PC-3 (cell line): ENCODE results near the gene ASCC2. TPM values are rescaled to one million over a fixed set of nuclear protein-coding genes. Genes with fewer than 3 reads are reported as not detected.

Experiments used
- ATAC-seq: fragments of 200-7000 bp; cut with Tn5 transposase; 2 replicates; pipeline ENCODE4 v1.9.1; 2020; ENCODE audit warnings: mild to moderate bottlenecking, moderate library complexity
- BruUV-seq: library from RNA; stranded (reverse); fragments of 400-500 nt; replicated peaks from 2 replicates; lab custom pipeline; 2021; lab: Mats Ljungman, UMichigan
- CTCF ChIA-PET: fragments of 300-600 bp; sonication (Branson Sonifier 250); formaldehyde crosslinking; loops from one replicate; lab custom pipeline; 2022; ENCODE audit warnings: antibody characterized with exemption; lab: Charles Lee
- POLR2A ChIA-PET: fragments of 300-600 bp; sonication (Branson Sonifier 250); formaldehyde crosslinking; loops from one replicate; lab custom pipeline; 2022; ENCODE audit warnings: antibody characterized with exemption; ENCODE audit not compliant: unreplicated experiment; lab: Charles Lee
- DNase-seq: peaks from one replicate; pipeline ENCODE4 v3.0.0-alpha.2; 2015
- H2AFZ ChIP-seq: fragments of 300-600 bp; sonication (generic); 2 replicates; pipeline ENCODE4 v1.6.0; 2016; ENCODE audit warnings: antibody characterized with exemption, low read length
- H3F3A ChIP-seq: fragments of 300-600 bp; sonication (generic); one replicate; pipeline ENCODE4 v1.6.0; 2017; ENCODE audit warnings: antibody characterized with exemption, low read length, control low read depth, mild to moderate bottlenecking; ENCODE audit not compliant: unreplicated experiment
- H3K27ac ChIP-seq: fragments of 300-600 bp; sonication (generic); 2 replicates; pipeline ENCODE4 v1.5.1; 2016; ENCODE audit warnings: mild to moderate bottlenecking, low read length
- H3K27me3 ChIP-seq: fragments of 300-600 bp; sonication (generic); 2 replicates; pipeline ENCODE4 v1.6.1; 2016; ENCODE audit warnings: low read length, mixed read lengths
- H3K36me3 ChIP-seq: fragments of 300-600 bp; sonication (generic); 2 replicates; pipeline ENCODE4 v1.6.1; 2016; ENCODE audit warnings: low read depth, mixed run types, low read length, mixed read lengths
- H3K4me1 ChIP-seq: fragments of 300-600 bp; sonication (generic); 2 replicates; pipeline ENCODE4 v1.5.1; 2016; ENCODE audit warnings: low read length; ENCODE audit not compliant: insufficient read depth
- H3K4me2 ChIP-seq: fragments of 300-600 bp; sonication (generic); 2 replicates; pipeline ENCODE4 v1.6.0; 2016; ENCODE audit warnings: low read length
- H3K4me3 ChIP-seq: fragments of 300-600 bp; sonication (generic); 2 replicates; pipeline ENCODE4 v1.5.1; 2016; ENCODE audit warnings: mild to moderate bottlenecking, low read length, mixed read lengths
- H3K79me2 ChIP-seq: fragments of 300-600 bp; sonication (generic); 2 replicates; pipeline ENCODE4 v1.6.1; 2017; ENCODE audit warnings: low read length, mixed read lengths
- H3K9ac ChIP-seq: fragments of 300-600 bp; sonication (generic); 2 replicates; pipeline ENCODE4 v1.6.0; 2016; ENCODE audit warnings: mild to moderate bottlenecking, low read length
- H3K9me2 ChIP-seq: fragments of 300-600 bp; sonication (generic); replicated peaks from 2 replicates; pipeline ENCODE4 v1.6.1; 2016; ENCODE audit warnings: mixed run types, low read length, mixed read lengths
- H3K9me3 ChIP-seq: fragments of 300-600 bp; sonication (generic); 2 replicates; pipeline ENCODE4 v1.6.1; 2016; ENCODE audit warnings: low read length, mixed read lengths
- H4K20me1 ChIP-seq: fragments of 300-600 bp; sonication (generic); 2 replicates; pipeline ENCODE4 v1.6.1; 2016; ENCODE audit warnings: low read length, mixed read lengths
- EZH2 ChIP-seq: fragments of 300-600 bp; sonication (generic); IDR thresholded peaks from one replicate; pipeline ENCODE4 v1.6.1; 2017; ENCODE audit warnings: antibody characterized with exemption, mild to moderate bottlenecking, low read length; ENCODE audit not compliant: unreplicated experiment
- EZH2phosphoT487 ChIP-seq: fragments of 300-600 bp; sonication (generic); IDR thresholded peaks from 2 replicates; pipeline ENCODE4 v1.6.1; 2018; ENCODE audit warnings: mild to moderate bottlenecking, antibody characterized with exemption, low read length, borderline replicate concordance
- intact Hi-C: fragments of 100-400 bp; cut with micrococcal nuclease; formaldehyde crosslinking; loops from 2 replicates; pipeline ENCODE4 v1.9.0; 2023
- total RNA-seq: library from RNA; depleted of rRNA; stranded (reverse); fragments of >200 nt; gene quantifications from 2 replicates; pipeline ENCODE4 v1.2.3, GENCODE V29; 2014
- TF ChIP-seq, protein P1 (sequence below): fragments of 300-600 bp; sonication (generic); conservative IDR thresholded peaks from 2 replicates; pipeline ENCODE4 v1.5.1; 2017; ENCODE audit warnings: antibody characterized with exemption, low read depth, mild to moderate bottlenecking, low read length

ASCC2 gene
- total RNA-seq, 1 experiment from 2014 or later: 37.0 TPM

GRCh38 chr22:29798318-29798717 is 39.8 kb downstream of the ASCC2 start:
- no peaks in the 10 kb centered on the region for H3K9me3 ChIP-seq
- no peak; the same call in 1 of the 2 replicates for ATAC-seq
- H3K9me2 ChIP-seq: no peaks in the 10 kb centered on the region
- H4K20me1 ChIP-seq: no peaks in the 10 kb centered on the region
- peak overlapping the region; percentile 78 for H3K4me2 ChIP-seq
- peak overlapping the region; percentile 65 for H3K9ac ChIP-seq
- POLR2A ChIA-PET: no interaction called here
- no peaks in the 10 kb centered on the region; the same call in 1 of the 2 replicates for H3K36me3 ChIP-seq
- H3K79me2 ChIP-seq: no peaks in the 10 kb centered on the region
- intact Hi-C loops: no loop called here
- no peaks in the 10 kb centered on the region for H3F3A ChIP-seq
- TF ChIP-seq EZH2phosphoT487 (no peak), EZH2 (no peak)
- TF ChIP-seq, protein P1, sequence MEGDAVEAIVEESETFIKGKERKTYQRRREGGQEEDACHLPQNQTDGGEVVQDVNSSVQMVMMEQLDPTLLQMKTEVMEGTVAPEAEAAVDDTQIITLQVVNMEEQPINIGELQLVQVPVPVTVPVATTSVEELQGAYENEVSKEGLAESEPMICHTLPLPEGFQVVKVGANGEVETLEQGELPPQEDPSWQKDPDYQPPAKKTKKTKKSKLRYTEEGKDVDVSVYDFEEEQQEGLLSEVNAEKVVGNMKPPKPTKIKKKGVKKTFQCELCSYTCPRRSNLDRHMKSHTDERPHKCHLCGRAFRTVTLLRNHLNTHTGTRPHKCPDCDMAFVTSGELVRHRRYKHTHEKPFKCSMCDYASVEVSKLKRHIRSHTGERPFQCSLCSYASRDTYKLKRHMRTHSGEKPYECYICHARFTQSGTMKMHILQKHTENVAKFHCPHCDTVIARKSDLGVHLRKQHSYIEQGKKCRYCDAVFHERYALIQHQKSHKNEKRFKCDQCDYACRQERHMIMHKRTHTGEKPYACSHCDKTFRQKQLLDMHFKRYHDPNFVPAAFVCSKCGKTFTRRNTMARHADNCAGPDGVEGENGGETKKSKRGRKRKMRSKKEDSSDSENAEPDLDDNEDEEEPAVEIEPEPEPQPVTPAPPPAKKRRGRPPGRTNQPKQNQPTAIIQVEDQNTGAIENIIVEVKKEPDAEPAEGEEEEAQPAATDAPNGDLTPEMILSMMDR: no peak
- CTCF ChIA-PET: no interaction called here
- H3K4me1 ChIP-seq: peaks cover 23% of the 10 kb centered on the region
- peak; percentile 9 for DNase-seq
- no peaks in the 10 kb centered on the region for H3K27me3 ChIP-seq
- H2AFZ ChIP-seq: no peak overlapping the region
- H3K4me3 ChIP-seq: no peak overlapping the region
- peak overlapping the region; percentile 96 for H3K27ac ChIP-seq
- BruUV-seq: no TSS peak

DNA sequence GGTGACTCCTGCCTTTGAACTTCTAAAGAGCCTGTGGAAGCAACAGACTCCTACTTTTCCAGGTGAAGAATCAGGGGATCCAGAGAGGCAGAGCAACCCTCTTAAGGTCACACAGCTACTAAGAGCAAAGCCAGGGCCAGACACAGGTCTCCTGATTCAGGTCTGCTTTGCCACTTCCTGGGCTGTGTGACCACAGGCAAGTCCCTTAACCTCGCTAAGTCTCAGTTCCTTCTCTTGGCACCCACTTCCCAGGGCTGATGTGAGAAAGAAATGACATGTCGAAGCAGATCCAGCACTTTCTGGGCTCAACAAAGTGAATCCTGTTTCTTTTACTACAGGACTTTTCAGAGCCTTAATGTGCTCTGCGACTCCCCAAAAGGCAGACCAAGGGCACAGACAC is 40.7 kb downstream of the ASCC2 start:
- Histone ChIP-seq H3K4me1 (peaks cover 23% of the 10 kb centered on the region), H3K36me3 (no peaks in the 10 kb centered on the region; the same call in 1 of the 2 replicates), H3K79me2 (no peaks in the 10 kb centered on the region), H3K4me2 (no peak overlapping the region), H3F3A (no peaks in the 10 kb centered on the region), H3K4me3 (no peak overlapping the region), H3K9ac (no peak overlapping the region), H3K27me3 (no peaks in the 10 kb centered on the region), H4K20me1 (no peaks in the 10 kb centered on the region), H3K27ac (no peak overlapping the region), H3K9me2 (no peaks in the 10 kb centered on the region), H2AFZ (no peak overlapping the region), H3K9me3 (no peaks in the 10 kb centered on the region)
- no TSS peak for BruUV-seq
- DNase-seq (no peak), ATAC-seq (no peak)
- intact Hi-C loops: no loop called here
- TF ChIP-seq EZH2phosphoT487 (no peak), EZH2 (no peak)
- TF ChIP-seq, protein P1: no peak
- ChIA-PET CTCF (no interaction called here), POLR2A (no interaction called here)

DNA sequence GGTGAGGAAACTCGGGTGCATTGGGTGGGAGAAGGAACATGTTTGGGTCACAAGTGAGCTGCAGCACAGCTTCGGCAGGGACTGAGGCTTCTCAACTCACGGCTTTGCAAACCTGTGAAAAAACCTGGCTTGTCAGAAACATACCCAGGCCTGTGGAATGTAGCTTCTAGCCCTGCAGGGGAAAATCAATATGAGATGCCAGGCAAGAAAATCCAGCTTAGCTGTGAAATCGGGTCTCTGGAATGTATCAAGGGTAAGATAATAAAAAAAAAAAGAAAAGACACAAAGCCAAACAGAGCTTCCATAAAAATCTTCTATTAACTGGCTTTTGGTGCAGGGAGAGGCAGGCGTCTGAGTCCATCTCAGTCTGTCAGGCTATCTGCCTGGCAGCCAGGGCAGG is 42.4 kb downstream of the ASCC2 start:
- BruUV-seq: no TSS peak
- Histone ChIP-seq H3K9me2 (no peaks in the 10 kb centered on the region), H3K9ac (no peak overlapping the region), H3K4me1 (peaks cover 23% of the 10 kb centered on the region), H3K9me3 (no peaks in the 10 kb centered on the region), H3K4me2 (no peak overlapping the region), H3K27ac (no peak overlapping the region), H3K27me3 (no peaks in the 10 kb centered on the region), H3K36me3 (no peaks in the 10 kb centered on the region; the same call in 1 of the 2 replicates), H4K20me1 (no peaks in the 10 kb centered on the region), H2AFZ (no peak overlapping the region), H3F3A (no peaks in the 10 kb centered on the region), H3K79me2 (no peaks in the 10 kb centered on the region), H3K4me3 (no peak overlapping the region)
- ChIA-PET CTCF (no interaction called here), POLR2A (no interaction called here)
- DNase-seq (no peak), ATAC-seq (no peak)
- intact Hi-C loops: no loop called here
- TF ChIP-seq EZH2: no peak
- TF ChIP-seq, protein P1: no peak
- no peak for TF ChIP-seq EZH2phosphoT487
